Retinal pigment epithelial cell (primary cell): ENCODE measurements around the gene RSPH9.
"Not testable (repeated sequence)": the region's sequence is repeated elsewhere in the genome, so short reads cannot be mapped to it uniquely, and the experiment has no call there.

ENCODE experiments used
- DNase-seq: peaks from one replicate; pipeline ENCODE4 v3.0.0-alpha.2; 2010; ENCODE audit warnings: low read depth
- H3K4me3 ChIP-seq: 2 replicates; pipeline ENCODE4 v1.5.1; 2011; ENCODE audit warnings: mild to moderate bottlenecking, low read length, control low read depth, moderate library complexity
- CTCF ChIP-seq: conservative IDR thresholded peaks from 2 replicates; pipeline ENCODE4 v1.5.1; 2011; ENCODE audit warnings: low read depth, low read length, control low read depth, inconsistent platforms

RSPH9 gene

DNA sequence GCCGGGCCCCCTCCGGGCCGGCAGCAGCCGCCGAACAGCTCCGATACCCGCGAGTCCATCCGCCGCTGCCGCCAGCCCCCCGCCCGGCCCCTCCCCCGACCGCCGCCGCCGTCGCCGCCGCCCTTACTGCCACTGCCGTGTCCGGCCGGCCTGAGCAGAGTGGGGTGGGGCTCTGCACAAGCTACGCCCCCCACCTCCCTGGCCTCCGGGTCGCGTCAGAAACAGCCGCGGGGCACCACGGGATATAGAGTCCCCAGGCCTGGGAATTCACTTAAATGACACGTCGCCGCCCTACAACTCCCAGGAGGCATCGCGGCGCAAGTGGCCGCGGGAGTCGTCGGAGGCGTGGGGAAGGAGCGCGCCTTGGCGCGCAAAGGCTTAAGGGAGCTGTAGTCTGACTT is 15.7 kb upstream of the RSPH9 start, which contains the start of gene GTPBP2:
GTPBP2 (minus strand) TSS at position 161 of the 401 bp plus-strand sequence; CDS start at position 59, 102 bp downstream.
- H3K4me3 ChIP-seq = peak within 1 kb of the TSS; percentile 95
- no peak for TF ChIP-seq CTCF
- peak; percentile 97 for DNase-seq

DNA sequence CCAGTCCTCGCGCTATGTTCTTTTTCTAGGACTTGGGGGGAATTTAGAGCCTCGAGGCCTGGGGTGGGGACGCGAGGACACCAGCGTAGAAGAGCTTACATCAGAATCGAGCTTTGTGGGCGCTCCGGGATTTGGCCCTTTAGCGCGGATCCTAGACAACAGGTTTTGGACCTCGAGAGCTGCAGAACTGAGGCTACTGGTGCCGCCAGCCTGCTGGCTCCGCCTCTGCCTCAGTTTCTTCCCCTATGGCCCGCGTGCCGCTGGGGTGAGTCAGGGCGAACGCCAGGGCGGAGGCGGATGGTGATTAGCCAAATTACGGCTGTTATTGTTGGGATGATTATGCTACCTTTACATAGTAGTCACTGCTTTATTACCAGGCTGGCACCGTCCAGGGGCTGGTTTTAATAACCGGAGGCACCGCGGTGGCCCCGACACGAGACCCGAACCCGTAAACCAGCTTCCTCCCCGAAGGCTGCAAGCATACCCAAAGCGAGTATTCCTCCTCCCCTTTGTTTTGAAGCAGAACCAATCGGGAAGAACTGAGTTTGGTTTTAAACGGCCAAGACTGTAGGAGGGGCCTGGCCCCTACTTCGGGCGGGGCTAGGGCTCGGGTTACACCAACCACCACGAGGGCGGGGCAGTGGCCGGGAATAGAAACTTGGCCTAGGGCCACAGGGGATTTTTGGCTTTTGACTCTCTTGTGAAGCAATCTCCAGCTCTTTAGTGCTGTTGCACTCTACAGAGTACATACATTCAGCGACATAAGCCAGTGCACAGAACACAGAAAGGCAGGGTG is 15.1 kb upstream of the RSPH9 start:
- DNase-seq = peak; percentile 95
- H3K4me3 ChIP-seq = peak overlapping the region; percentile 95
- TF ChIP-seq CTCF = no peak

- TF ChIP-seq CTCF = no peak
- H3K4me3 ChIP-seq = no peak overlapping the region
- DNase-seq = no peak
Measured at GRCh38 chr6:43630980-43631619, 13.7 kb upstream of the RSPH9 start.

- DNase-seq, H3K4me3 ChIP-seq: not testable (repeated sequence)
Measured at GRCh38 chr6:43633002-43633401, 11.8 kb upstream of the RSPH9 start.

DNA sequence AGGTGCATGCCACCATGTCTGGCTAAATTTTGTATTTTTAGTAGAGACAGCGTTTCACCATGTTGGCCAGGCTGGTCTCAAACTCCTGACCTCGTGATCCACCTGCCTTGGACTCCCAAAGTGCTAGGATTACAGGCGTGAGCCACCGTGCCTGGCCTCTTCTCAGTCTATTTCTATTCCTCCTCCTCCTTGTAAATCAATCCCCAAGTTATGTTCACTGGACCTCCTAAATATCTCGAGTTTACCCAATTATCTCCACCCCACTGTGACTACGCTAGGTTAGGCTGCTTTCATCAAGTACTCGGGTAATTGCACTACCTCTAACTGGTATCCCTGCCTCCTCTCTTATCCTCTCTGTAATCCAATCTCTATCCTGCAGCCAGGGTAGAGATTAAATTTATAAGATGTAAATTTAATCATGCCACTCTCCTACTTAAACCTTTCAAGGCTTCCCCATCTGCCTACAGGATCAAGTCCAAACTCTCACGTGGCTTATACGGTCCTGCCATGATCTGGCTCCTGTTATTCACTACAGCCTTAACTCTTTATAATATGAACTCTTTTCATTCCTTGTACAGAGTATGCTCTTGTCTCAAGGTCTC is 10.0 kb upstream of the RSPH9 start:
- H3K4me3 ChIP-seq = no peak overlapping the region
- DNase-seq = no peak
- no peak for TF ChIP-seq CTCF

DNA sequence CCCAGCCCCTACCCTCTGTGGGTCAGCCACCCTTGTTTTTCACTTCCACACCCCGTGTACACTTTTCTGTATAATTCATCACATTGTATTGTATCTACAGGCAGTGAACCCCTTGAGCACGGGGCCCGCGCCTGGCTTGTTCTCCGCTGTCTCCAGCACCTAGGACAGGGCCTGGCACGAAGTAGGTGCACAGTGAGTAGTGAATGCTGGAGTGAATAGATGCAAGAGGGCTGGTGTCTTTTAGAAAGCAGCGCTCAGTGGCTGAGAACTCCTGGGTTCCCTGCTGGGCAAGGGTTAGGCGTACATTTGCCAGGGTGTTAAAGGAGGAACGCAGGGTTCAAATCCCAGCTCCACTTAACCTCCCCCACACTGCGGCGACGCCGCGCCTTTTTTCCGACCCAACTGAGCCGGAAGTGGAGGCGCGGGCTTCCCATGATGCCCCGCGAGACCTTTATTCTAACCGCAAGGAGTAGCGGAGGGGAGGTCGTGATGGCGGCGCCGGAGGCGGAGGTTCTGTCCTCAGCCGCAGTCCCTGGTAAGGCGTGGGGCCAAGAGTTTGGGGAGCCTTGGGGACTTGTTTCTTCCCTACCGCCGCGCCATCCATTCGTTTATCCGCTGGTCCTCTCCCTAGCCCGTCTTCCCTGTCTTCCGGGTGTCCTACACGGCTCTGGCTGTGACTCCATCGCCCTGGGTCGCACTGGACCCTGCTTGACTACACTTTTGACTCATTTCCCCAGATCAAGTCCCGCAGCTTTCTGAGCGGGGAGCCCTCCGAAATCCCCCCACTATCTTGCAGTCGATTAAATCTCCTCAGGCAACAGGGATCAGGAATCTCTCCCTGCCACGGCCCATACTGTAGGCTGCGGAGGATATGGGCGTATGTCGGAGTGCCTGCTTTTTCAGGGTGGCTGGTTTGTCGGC is 9.2 kb upstream of the RSPH9 start, which contains the start of gene MAD2L1BP:
MAD2L1BP (plus strand) TSS at position 454 of the 921 bp plus-strand sequence; CDS start at position 490, 36 bp downstream.
- no peak for TF ChIP-seq CTCF
- no peak for DNase-seq
- peak within 1 kb of the TSS; percentile 96 for H3K4me3 ChIP-seq

DNA sequence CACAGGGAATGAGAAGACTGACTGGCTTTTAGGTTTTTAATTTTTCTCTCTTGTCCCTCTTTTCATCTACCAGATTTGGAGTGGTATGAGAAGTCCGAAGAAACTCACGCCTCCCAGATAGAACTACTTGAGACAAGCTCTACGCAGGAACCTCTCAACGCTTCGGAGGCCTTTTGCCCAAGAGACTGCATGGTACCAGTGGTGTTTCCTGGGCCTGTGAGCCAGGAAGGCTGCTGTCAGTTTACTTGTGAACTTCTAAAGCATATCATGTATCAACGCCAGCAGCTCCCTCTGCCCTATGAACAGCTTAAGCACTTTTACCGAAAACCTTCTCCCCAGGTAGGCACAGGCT is 8.6 kb upstream of the RSPH9 start:
- peak overlapping the region; percentile 96 for H3K4me3 ChIP-seq
- no peak for TF ChIP-seq CTCF
- DNase-seq = no peak
